ENCODE data around the gene ZBTB47.

GRCh38 chr3:42632146-42632545, 21.4 kb upstream of the ZBTB47 start:
- TF ChIP-seq CTCF (IDR thresholded peaks at IDR 0.05; ENCODE audit: low read depth, low read length) (no peak), EZH2phosphoT487 (IDR thresholded peaks at IDR 0.05; ENCODE audit: low read depth) (no peak)

All from OCI-LY3 (cell line).